ENCODE results near the gene PLCH2.
"Not testable (repeated sequence)": the region's sequence is repeated elsewhere in the genome, so short reads cannot be mapped to it uniquely, and the experiment has no call there.

Gene PLCH2

DNA sequence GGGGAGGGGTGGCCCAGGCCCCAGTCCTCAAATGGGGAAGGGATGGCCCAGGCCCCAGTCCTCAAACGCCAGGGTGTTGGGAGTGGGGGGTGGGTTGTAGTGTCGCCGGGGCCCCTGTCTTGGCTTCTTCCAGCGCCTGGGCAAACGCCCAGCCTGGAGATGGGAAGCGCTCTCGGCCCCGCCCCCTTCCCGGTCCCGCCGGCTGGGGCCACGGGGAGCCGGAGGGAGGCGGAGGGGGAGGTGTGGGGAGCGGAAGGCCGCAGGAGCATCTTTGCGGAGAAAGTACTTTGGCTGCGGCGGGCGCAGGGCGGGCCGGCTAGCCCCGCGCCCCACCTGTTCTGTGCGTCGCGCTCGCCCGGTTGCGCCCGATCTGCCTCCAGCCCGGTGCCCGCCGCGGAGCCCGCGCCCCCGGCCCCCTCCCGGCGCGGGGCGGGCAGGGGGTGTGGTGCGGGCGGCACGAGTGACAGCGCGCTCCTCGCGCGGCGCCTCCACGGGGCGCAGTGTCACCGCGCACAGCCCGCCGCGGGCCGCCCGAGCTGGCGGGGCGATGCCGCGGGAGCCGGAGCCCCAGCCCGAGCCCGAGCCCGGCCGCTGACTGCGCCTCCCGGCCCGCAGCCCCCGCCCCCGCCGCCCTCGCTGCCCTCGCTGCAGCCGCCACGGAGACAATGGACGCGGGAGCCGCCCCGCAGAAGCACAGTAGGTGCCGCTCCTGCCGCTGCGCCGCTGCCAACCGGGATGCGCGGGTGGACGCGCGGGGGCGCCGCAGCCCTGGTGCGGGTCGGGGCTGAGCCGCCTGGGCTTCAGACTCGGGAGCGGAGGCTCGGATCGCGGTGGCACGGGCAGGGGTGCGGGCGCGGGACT, 32.6 kb upstream of the PLCH2 start:
- DNase-seq, result no peak

DNA sequence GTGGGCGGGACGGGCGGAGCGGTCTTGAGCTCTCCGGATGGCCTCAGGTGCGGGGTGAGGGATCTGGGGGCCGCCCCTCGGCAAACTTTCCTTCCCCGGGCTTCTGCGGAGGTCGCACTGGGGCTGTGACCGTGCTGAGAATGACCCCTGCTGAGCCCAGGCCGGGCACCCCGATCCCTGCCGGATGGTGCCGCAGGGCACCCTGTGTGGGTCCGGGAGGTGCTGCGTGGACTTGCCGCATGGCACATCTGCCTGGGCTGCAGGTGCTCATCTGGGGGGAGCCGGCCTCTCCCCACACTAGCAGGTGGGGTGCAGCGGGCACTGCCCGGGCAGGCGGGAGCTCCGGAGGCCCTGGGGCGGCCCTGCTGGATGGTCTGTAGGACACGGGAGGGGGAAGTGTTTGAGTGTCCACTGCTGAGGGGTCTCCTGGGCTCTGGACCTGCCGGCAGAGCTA, 31.9 kb upstream of the PLCH2 start:
- DNase-seq, result no peak

DNA sequence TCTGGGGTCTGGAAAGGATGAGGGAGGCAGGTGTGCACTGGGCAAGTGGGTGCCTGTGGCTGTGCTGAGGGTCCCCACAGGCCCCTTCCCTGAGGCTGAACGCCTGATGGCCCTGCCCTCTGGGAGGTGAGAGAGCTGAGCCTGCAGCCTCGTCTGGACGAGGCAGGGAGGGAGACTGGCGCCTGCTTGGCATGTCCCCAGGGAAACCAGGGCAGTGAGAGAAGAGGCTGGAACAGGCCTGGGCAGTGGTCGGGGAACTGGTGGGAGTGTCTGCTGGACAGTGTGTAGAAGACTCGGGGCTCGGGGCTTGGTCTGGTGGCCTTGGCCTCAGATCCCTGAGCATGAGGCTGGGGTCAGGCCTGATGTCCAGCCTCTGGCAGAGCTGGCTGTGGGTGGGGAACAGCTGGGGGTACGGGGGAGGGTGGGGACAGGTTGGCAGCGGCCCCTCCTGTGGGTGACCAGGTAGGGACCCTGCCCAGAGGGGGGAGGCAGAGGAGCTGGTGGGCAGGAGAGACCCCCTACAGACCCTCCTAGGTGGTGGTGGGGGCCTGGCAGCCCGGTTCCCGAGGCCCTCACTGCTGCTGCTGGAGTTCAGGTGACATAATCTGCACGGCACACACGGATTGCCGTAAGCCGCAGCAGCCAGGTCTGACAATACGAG, 30.8 kb upstream of the PLCH2 start:
- no peak for DNase-seq

DNA sequence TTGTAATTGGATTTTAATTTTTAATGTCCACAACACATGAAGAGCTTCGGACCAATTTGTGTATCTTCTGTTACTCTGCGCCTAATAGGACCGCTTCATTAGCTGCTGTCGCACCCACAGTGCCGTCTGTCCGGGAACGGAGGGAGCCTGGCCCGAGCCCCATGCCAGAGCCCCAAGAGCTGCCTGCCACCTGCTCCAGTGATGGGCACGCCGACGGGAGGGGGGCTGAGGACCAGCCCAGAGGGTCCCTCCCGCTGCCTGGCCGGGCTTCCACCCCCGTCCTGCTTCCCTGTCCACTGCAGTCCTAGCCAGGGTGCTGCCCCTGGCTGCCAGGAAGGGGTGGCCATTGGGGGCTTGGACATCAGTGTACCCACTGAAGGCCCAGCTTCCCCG, 30.3 kb upstream of the PLCH2 start:
- no peak for DNase-seq

DNA sequence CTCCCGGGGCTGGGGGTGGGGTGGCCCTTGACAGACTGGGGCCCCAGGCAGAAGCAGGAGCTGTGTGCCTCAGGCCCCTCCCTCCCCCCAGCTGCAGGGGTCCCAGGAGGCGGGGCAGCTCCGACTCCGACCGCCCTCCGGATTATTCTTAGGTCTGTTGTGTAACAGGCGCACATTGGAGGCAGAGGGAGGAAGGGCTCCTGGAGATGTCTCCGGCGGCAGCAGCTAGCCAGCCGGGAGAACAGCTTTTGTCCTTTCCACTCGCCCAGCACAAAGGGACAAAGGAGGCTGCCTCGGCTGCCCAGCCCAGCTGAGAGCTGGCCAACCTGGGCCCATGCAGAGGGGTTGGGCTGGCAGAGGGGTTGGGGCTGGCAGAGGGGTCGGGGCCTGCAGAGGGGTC, 29.7 kb upstream of the PLCH2 start:
- DNase-seq, result no peak

DNA sequence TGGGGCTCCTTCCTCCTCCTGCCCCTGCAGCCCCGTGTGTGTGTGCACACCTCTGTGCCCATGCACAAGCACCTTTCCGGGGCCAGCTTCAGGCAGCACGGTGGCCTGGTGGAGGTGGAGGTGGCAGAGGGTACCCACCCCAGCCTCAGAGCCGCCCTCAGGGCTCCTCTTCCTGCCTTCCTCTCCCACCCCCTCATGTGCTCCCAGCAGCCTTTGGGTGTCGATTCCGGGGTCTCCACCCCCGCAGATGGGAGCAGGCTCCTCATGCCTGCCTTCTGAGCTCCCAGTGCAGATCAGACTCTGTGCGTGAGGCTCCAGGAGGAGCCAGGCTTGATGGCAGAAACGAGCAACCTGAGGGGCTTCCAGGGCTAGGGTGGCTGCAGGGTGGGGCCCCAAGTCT, 29.2 kb upstream of the PLCH2 start:
- DNase-seq, result no peak

DNA sequence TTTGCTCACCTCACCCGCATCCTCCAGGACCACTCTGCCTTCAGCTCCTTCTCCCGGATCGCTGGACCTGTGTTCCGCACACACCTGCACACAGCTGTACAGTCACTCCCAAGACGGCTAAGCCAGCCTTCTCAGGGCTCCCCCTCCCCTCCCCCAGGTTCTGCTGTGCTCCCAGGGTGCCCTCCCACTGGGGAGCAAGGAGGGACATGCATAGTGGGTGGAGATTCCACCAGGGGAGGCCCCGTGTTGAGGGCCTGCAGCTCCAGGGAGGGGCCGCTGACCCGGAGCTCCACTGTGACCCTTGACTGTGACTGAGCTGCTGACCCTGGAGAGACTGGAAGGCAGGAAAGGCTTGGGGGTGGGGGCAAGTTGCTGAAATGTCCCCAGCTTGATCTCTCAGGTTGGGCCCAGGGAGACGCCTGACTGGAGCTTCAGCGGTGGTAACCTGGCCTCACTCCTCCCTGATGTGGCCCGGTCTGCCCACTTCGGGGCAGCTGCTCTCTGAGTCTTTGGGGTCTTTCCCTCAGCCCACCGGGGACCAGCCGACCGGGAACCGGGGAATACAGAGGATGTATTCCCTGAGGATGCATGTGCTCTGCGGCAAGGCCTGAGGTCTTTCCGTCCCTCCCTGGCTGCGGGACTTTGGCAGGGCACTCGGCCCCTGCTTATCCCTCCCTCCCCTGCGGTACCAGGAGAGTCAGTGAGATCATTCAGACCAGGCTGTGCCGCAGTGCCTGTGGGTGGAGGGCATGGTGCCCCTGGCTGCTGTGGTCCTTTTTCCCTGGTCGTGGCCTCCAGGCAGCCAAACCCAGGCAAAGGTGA, 28.6 kb upstream of the PLCH2 start:
- no peak for DNase-seq

DNA sequence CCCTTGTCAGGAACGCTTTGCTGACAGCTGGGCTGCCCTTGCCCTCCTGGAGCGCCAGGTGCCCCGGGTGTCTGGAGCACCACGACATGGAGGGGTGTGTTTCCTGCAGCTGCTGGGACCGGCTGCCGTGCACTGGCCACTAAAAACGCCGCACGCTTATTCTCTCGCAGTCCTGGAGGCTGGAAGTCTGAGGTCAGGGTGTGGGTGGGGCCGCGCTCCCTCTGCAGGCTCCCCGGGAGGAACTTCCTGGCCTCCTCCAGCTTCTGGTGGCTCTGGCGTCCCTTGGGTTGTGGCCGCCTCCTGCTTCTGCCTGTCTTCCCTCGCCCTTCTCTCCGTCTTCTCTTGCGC, 28.0 kb upstream of the PLCH2 start:
- DNase-seq, result no peak

DNA sequence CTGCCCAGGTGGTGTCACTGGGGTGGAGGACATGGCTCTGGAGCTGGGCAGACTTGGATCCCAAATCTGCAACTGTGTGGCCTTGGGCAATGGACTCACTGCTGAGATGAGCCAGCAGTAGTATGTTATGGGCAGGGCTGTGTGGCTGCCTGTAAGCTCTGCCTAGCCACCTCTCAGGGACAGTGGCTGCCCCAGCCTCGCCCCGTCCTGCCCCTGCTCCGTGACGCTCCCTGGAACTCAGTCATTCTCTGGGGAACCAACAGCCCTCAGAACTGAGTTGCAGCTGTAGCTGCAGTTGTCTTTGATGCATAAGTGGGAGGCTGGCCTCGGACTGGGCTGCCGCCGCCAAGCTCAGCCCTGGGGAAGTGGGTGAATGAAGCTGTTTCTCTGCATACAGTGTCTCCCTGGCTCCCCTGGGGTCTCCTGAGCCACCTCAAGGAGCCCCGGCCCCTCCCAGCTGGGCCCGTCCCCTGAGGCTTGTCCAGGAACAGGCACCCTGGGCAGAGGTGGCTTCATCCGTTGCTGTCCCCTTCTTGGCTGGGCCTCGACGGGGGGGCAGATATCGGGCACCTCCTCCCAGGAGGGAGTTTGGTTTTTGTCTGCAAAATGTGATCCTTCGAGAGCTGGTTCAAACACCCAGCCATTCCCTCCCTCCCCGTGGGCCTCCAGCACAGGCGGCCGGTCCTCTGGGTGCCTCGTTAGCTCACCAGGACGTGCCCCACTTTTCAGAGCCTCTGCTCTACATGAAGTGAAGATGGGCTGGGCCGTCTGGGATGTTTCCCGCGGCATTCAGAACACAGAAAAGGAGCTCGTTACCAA, 26.2 kb upstream of the PLCH2 start:
- DNase-seq, result no peak

DNA sequence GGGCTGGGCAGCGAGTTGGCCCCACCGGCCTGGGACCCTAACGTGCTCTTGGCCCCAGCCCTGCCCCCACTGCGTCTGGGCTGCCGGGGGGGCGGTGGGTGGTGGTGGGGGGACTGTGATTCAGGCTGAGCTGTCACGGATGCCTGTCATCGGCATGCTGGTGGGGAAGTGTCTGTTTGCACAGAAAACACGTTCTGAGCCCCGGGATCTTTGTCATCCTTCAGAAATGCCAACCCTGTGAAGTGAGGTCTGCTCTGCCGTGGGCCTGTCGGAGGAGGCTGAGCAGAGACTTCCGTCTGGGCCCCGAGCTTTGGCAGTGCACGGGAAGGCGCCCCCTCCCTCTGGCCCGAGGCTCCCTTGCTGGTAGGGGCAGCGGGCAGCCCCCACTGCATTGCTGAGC, 24.3 kb upstream of the PLCH2 start:
- no peak for DNase-seq

DNA sequence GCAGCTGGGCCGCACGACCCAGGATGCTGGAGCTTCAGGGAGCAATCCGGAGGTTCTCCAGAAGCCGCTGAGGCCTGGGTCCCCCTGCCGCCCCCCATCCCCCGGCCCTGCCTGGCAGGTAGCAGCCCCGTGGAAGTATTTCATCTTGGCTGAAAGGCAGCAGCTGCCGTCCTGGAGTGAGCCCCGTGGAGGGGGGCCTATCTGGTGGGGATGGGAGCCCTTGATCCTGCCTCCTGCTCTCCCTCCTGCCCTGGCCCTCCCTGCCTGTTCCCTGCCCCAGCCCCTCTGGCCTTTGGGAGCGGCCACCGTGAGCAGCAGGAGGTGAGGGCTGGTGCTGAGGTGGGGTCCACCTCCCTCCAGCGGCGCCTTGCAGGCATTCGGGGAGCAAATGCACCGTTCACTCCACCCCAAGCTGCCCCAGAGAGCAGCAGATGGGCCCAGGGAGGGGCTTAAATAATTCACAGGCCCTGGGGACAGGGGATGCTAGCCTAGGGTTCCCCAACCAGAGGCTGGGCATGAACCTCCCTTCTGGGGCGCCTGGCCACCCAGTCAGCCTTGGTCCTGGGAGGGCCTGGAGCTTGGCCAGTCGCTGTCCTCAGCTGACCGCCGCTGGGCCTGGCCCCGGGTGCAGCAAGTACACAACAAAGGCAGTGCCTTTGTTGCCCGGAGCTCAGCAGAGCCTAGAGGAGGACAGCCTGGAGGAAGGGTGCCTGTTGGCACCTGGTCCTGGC, 23.7 kb upstream of the PLCH2 start:
- DNase-seq, result no peak

DNA sequence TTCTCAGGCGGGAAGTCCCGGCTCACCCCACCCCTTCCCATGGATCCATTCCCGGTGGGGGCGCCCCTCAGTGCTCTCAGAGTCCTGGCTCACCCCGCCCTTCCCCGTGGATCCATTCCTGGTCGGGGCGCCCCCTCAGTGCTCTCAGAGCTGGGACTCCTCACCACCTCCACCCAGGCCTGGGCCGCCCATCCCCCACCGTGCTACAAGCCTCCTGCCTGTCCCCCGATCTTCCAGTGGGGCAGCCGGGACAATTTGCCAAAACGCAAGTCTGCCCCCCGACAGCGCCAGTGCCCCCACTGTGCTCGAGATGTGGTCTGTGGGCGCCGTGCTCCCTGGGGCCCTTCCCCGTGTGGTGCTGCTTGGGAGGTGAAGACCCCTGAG, 23.2 kb upstream of the PLCH2 start:
- DNase-seq, result no peak

DNA sequence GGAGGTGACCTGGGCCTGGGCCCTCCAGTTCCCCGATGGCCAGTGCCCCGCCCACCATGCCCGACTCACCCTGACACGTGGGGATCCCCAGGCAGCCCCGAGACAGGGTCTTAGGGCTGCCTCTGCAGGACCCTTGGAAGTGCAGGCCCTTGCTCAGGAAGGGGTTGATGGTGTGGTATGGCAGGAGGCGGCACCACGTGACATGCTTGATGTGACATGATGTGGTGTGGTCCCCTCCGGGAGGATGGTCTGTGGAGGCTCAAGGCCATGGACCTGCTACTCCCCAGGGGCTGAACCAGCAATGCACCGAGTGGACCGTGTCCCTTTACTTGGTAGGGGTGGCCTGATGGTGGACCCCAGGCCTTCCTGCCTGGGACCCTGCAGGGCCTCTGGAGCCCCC, 21.9 kb upstream of the PLCH2 start:
- no peak for DNase-seq

DNA sequence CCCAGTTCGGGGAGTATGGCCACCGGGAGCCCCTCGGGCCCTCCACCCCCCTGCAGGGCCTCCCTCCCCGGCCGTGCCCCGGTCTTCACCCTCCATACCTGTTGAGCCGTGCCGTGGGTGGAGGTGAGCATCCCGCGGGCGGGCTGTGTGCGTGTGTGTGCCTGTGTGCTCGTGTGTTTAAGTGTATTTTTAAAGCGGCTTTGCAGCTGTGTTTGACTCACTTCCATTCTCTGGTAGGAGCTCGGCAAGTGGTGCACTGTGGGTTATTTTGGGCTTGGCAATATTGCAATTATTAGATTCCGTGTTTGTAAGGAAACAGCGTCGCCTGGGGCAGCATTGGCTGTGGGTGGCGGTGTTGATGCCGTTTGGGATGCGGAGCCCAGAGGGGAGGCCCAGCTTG, 20.3 kb upstream of the PLCH2 start:
- DNase-seq, result no peak

DNA sequence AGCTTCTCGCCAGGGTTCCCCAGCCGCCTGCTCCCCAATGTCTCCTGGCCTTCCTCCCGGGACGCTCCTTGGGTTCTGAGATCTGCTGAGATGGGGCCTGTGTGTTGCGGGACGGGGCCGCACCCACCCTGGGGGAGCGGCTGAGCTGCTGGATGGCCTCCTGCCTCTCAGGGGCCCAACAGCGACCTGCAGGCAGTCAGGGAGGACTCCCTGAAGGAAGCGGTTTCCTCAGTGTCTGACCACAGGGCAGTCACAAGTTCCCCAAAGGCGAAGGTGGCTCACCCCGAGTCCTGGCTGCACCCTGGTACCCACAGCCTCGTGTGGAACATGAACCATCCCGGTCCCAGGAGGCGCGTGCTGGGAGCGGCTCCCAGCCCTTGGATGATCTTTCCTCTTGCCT, 18.6 kb upstream of the PLCH2 start:
- DNase-seq, result no peak

DNA sequence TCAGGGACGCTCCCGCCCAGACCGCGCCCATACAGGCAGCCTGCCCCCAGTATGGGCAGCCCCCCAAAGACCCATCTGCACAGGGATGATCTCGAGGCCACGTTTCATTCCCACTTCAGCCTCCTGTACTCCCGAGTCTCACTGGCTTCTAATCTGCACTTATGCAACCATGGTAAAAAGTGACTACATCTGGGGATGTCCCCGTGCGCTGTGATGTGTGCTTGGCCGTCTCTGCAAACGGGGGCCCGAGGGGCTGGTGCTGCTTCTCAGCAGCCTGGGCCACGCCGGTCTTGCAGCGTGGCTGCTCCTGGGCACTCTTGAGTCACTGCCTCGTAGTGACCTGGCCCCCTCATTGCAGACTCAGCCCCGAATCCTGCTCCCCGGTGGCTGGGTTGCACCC, 17.4 kb upstream of the PLCH2 start:
- DNase-seq, result no peak

DNA sequence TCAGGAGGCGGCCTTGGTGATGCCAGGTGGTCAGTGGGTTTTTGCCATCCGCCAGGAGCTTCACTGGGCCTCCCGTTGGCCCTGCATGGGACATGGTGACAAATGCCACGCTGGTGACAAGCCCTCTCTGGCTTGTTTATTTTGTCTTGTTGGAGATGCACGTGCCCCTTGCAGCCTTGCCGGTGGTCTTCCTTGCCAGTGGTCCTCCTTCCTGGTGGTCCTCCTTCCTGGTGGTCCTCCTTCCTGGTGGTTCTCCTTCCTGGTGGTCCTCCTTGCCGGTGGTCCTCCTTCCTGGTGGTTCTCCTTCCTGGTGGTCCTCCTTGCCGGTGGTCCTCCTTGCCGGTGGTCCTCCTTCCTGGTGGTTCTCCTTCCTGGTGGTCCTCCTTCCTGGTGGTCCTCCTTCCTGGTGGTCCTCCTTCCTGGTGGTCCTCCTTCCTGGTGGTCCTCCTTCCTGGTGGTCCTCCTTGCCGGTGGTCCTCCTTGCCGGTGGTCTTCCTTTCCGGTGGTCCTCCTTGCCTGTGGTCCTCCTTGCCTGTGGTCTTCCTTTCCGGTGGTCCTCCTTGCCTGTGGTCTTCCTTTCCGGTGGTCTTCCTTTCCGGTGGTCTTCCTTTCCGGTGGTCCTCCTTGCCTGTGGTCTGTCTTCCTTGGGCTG, 16.9 kb upstream of the PLCH2 start:
- not testable (repeated sequence) for DNase-seq

DNA sequence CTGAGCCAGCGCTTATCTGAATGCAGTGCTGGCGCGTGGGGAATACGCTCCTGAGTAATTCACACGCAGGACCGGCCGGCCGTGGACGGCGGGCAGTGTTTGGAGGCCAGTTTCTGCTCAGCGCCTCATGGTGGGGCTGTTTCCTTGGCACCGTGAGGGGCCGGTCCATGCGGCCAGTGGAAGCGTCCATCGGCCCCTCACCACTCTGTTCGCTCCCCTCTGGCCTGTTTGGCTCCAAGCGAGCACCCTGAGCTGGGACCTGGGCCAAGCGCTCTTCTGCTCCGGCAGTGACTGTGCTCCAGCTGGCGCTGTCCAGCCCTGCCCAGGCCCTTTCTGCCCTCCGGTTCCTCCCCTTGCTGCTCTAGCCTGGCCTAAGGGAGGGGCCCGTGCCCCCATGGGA, 16.3 kb upstream of the PLCH2 start:
- DNase-seq, result no peak

DNA sequence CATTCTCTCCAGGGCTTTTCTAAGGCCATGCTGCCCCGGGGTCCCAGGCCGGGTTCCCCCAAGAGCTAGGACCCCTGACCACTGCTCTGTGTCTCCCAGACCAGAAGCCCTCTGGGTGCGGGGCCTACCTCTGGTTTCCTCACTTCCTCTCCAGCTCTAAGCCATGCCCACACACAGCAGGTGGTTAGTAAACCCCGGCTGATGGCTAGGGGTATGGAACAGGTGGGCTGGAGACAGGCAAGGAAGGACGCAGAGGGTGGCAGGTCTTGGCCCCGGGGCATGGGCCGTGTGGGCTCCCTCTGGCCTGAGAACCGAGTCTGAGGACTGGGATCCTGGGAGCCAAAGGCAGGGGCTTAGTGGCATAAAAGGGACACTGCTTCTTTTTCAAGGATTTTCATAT, 15.9 kb upstream of the PLCH2 start:
- DNase-seq, result no peak

DNA sequence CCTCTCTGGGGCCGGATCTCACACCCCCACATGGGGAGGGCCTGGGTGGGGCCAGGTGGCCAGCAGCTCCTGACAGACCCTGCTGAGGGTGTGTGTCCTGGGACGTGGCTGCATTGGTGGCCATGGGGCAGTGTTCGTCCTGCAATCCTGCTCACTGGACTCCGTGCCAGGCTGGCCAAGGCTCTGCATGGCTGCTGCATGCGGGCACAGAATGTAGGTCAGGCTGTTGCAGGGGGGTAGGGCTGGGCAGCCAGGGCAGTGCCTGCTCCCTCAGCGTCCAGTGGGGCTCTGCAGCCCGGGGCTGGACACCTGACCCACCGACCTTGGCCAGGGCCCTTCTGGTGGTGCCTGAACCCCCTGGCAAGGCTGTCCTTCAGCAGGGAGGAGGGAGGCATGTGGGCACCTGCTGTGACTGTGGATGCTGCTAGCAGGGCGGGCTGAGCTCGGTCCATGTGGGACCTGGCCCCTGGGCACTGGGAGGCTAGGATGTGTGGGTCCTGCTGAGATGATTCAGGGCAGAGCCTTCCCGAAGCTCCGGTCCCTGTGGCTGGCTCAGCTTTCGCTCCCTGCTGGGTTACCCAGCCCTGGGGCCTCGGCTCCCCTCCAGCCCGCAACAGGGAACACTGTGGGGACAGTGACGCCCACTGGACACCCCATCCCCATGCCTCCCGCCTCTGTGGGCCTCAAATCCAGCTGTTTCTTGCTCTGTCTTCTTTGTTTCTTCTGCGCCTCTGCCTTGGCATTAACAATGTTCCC, 14.9 kb upstream of the PLCH2 start:
- no peak for DNase-seq

DNA sequence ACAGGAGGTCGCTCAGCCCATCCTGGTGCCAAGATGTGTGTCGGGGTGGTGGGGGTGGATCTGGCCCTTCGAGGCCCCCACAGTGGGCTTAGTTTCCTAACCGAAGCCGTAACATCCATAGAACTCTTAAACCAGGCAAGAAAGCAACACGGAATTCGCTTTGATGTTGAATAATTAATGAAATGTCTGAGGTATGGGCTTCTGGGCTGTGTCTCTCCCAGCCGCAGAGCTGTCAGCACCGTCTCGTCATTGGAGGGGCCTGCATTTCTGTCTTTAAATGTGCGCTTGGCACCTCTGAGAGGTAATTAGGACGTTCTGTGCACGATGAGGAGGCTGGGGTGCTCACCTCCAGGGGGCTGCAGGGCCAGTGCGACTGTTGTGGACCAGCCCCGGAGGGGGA, 13.3 kb upstream of the PLCH2 start:
- DNase-seq, result no peak
